Measurements from ENCODE around the gene ONECUT1.

ONECUT1 gene

GRCh38 chr15:52730594-52730993 is 59.5 kb downstream of the ONECUT1 start:
- no peak for DNase-seq

GRCh38 chr15:52730173-52730572 is 60.0 kb downstream of the ONECUT1 start:
- no peak for DNase-seq

- DNase-seq: peak; percentile 3
Measured at GRCh38 chr15:52728899-52729298, 61.2 kb downstream of the ONECUT1 start.

GRCh38 chr15:52727815-52728214 is 62.3 kb downstream of the ONECUT1 start:
- DNase-seq: no peak

- DNase-seq: no peak
Measured at GRCh38 chr15:52726195-52726594, 63.9 kb downstream of the ONECUT1 start.

GRCh38 chr15:52718551-52718950 is 71.6 kb downstream of the ONECUT1 start:
- no peak for DNase-seq

GRCh38 chr15:52717924-52718323 is 72.2 kb downstream of the ONECUT1 start:
- DNase-seq: no peak

- no peak for DNase-seq
Measured at GRCh38 chr15:52717481-52717880, 72.7 kb downstream of the ONECUT1 start.

GRCh38 chr15:52716536-52716935 is 73.6 kb downstream of the ONECUT1 start:
- no peak for DNase-seq

GRCh38 chr15:52715411-52715810 is 74.7 kb downstream of the ONECUT1 start:
- no peak for DNase-seq

GRCh38 chr15:52714968-52715367 is 75.2 kb downstream of the ONECUT1 start:
- DNase-seq: no peak

- no peak for DNase-seq
Measured at GRCh38 chr15:52710708-52711389, 79.3 kb downstream of the ONECUT1 start.

- DNase-seq: no peak
Measured at GRCh38 chr15:52710050-52710707, 80.0 kb downstream of the ONECUT1 start.

GRCh38 chr15:52709187-52709981 is 80.8 kb downstream of the ONECUT1 start:
- no peak for DNase-seq
